HG02798 (cell line): ENCODE data around the gene CNTNAP2.
"Not testable (repeated sequence)": the region's sequence is repeated elsewhere in the genome, so short reads cannot be mapped to it uniquely, and the experiment has no call there.

Source experiments
- ATAC-seq: cut with Tn5 transposase; IDR thresholded peaks from one replicate; pipeline ENCODE4 v1.9.1; 2021; ENCODE audit warnings: mild to moderate bottlenecking; ENCODE audit not compliant: unreplicated experiment, poor library complexity

CNTNAP2 gene

GRCh38 chr7:148014541-148014940, 1897.9 kb downstream of the CNTNAP2 start:
- ATAC-seq = no peak

GRCh38 chr7:148017126-148017525, 1900.5 kb downstream of the CNTNAP2 start:
- no peak for ATAC-seq

GRCh38 chr7:148020679-148021078, 1904.1 kb downstream of the CNTNAP2 start:
- ATAC-seq = no peak

- ATAC-seq = no peak
Measured at GRCh38 chr7:148021507-148022045, 1905.0 kb downstream of the CNTNAP2 start.

- no peak for ATAC-seq
Measured at GRCh38 chr7:148022832-148023231, 1906.2 kb downstream of the CNTNAP2 start.

GRCh38 chr7:148026713-148027112, 1910.1 kb downstream of the CNTNAP2 start:
- ATAC-seq = no peak

- no peak for ATAC-seq
Measured at GRCh38 chr7:148028165-148028564, 1911.6 kb downstream of the CNTNAP2 start.

- no peak for ATAC-seq
Measured at GRCh38 chr7:148031019-148031418, 1914.4 kb downstream of the CNTNAP2 start.

GRCh38 chr7:148031811-148032210, 1915.2 kb downstream of the CNTNAP2 start:
- ATAC-seq = no peak

GRCh38 chr7:148035950-148036349, 1919.3 kb downstream of the CNTNAP2 start:
- ATAC-seq = no peak

- no peak for ATAC-seq
Measured at GRCh38 chr7:148037044-148037443, 1920.4 kb downstream of the CNTNAP2 start.

GRCh38 chr7:148041156-148041555, 1924.6 kb downstream of the CNTNAP2 start:
- no peak for ATAC-seq

- no peak for ATAC-seq
Measured at GRCh38 chr7:148042935-148043631, 1926.5 kb downstream of the CNTNAP2 start.

- ATAC-seq = no peak
Measured at GRCh38 chr7:148044173-148044572, 1927.6 kb downstream of the CNTNAP2 start.

- no peak for ATAC-seq
Measured at GRCh38 chr7:148045521-148045920, 1928.9 kb downstream of the CNTNAP2 start.

- no peak for ATAC-seq
Measured at GRCh38 chr7:148049068-148049467, 1932.5 kb downstream of the CNTNAP2 start.

- ATAC-seq = no peak
Measured at GRCh38 chr7:148050492-148051158, 1934.0 kb downstream of the CNTNAP2 start.

GRCh38 chr7:148056406-148056805, 1939.8 kb downstream of the CNTNAP2 start:
- ATAC-seq = no peak

GRCh38 chr7:148058092-148058491, 1941.5 kb downstream of the CNTNAP2 start:
- no peak for ATAC-seq

- ATAC-seq = no peak
Measured at GRCh38 chr7:148058753-148059152, 1942.2 kb downstream of the CNTNAP2 start.

GRCh38 chr7:148060724-148061123, 1944.1 kb downstream of the CNTNAP2 start:
- peak; percentile 93 for ATAC-seq

- ATAC-seq = not testable (repeated sequence)
Measured at GRCh38 chr7:148078111-148078510, 1961.5 kb downstream of the CNTNAP2 start.
